Mesendoderm (in vitro differentiated cells): ENCODE measurements around the gene STX12.
"Not testable (repeated sequence)": the region's sequence is repeated elsewhere in the genome, so short reads cannot be mapped to it uniquely, and the experiment has no call there.

Source experiments
- DNase-seq: peaks from one replicate; pipeline ENCODE4 v3.0.0; 2013
- H2AK5ac ChIP-seq: 2 replicates; pipeline ENCODE4 v1.6.1; 2013; ENCODE audit warnings: low read length, inconsistent platforms
- H2BK120ac ChIP-seq: 2 replicates; pipeline ENCODE4 v1.6.1; 2013; ENCODE audit warnings: low read depth, mild to moderate bottlenecking, low read length, moderate library complexity, mixed read lengths
- H2BK15ac ChIP-seq: replicated peaks from 2 replicates; pipeline ENCODE4 v1.6.1; 2013; ENCODE audit warnings: low read depth, mild to moderate bottlenecking, moderate library complexity
- H2BK5ac ChIP-seq: 2 replicates; pipeline ENCODE4 v1.6.1; 2013; ENCODE audit warnings: low read length, inconsistent platforms
- H3K18ac ChIP-seq: 2 replicates; pipeline ENCODE4 v1.6.1; 2013; ENCODE audit warnings: mild to moderate bottlenecking, low read length, mixed read lengths
- H3K23ac ChIP-seq: one replicate; pipeline ENCODE4 v1.6.1; 2013; ENCODE audit warnings: low read length
- H3K27ac ChIP-seq: 2 replicates; pipeline ENCODE4 v1.5.1; 2013; ENCODE audit warnings: low read depth, mild to moderate bottlenecking, inconsistent platforms, low read length, moderate library complexity
- H3K27me3 ChIP-seq: 2 replicates; pipeline ENCODE4 v1.6.1; 2013; ENCODE audit warnings: low read length, control low read depth, mild to moderate bottlenecking, inconsistent platforms; ENCODE audit not compliant: insufficient read depth, poor library complexity
- H3K36me3 ChIP-seq: 2 replicates; pipeline ENCODE4 v1.6.1; 2013; ENCODE audit warnings: low read length, inconsistent platforms; ENCODE audit not compliant: control insufficient read depth, insufficient read depth
- H3K4ac ChIP-seq: one replicate; pipeline ENCODE4 v1.6.1; 2013; ENCODE audit warnings: low read depth, mild to moderate bottlenecking, low read length, moderate library complexity
- H3K4me1 ChIP-seq: 2 replicates; pipeline ENCODE4 v1.6.1; 2013; ENCODE audit warnings: low read depth, low read length, inconsistent platforms; ENCODE audit not compliant: control insufficient read depth
- H3K4me2 ChIP-seq: 2 replicates; pipeline ENCODE4 v1.6.1; 2013; ENCODE audit warnings: low read length
- H3K4me3 ChIP-seq: 2 replicates; pipeline ENCODE4 v1.5.1; 2013; ENCODE audit warnings: mild to moderate bottlenecking, low read length
- H3K56ac ChIP-seq: one replicate; pipeline ENCODE4 v1.6.1; 2013; ENCODE audit warnings: low read length
- H3K79me1 ChIP-seq: 2 replicates; pipeline ENCODE4 v1.6.1; 2013; ENCODE audit warnings: low read length, inconsistent platforms
- H3K79me2 ChIP-seq: 2 replicates; pipeline ENCODE4 v1.6.1; 2013; ENCODE audit warnings: mild to moderate bottlenecking, low read length; ENCODE audit not compliant: control insufficient read depth, insufficient read depth
- H3K9ac ChIP-seq: 2 replicates; pipeline ENCODE4 v1.6.1; 2013; ENCODE audit warnings: low read length, inconsistent platforms
- H4K5ac ChIP-seq: one replicate; pipeline ENCODE4 v1.6.1; 2013; ENCODE audit warnings: low read length
- H4K8ac ChIP-seq: one replicate; pipeline ENCODE4 v1.6.1; 2013; ENCODE audit warnings: low read depth, mild to moderate bottlenecking, control low read depth, low read length, moderate library complexity
- WGBS: extraction: QIAGEN DNeasy Blood & Tissue Kit; methylation state at CpG from one replicate; pipeline ENCODE4 v1.1.7; 2013; ENCODE audit warnings: low lambda C conversion rate, missing lambda C conversion rate; ENCODE audit not compliant: insufficient coverage; ENCODE audit errors: extremely low coverage; 5-methylcytosine and 5-hydroxymethylcytosine counted together

The STX12 gene

GRCh38 chr1:27808131-27808530 is 35.1 kb downstream of the STX12 start:
- no CpG with 5 or more reads among the region's 3 CpGs for WGBS
- not testable (repeated sequence) for H3K79me1 ChIP-seq, H3K9ac ChIP-seq, H2BK120ac ChIP-seq, H2BK15ac ChIP-seq, H3K79me2 ChIP-seq, H3K4me2 ChIP-seq, H2AK5ac ChIP-seq, H3K27ac ChIP-seq, DNase-seq, H3K27me3 ChIP-seq, H3K4me3 ChIP-seq, H3K4ac ChIP-seq, H3K18ac ChIP-seq, H3K36me3 ChIP-seq, H3K56ac ChIP-seq, H2BK5ac ChIP-seq, H3K23ac ChIP-seq, H3K4me1 ChIP-seq, H4K5ac ChIP-seq, H4K8ac ChIP-seq

DNA sequence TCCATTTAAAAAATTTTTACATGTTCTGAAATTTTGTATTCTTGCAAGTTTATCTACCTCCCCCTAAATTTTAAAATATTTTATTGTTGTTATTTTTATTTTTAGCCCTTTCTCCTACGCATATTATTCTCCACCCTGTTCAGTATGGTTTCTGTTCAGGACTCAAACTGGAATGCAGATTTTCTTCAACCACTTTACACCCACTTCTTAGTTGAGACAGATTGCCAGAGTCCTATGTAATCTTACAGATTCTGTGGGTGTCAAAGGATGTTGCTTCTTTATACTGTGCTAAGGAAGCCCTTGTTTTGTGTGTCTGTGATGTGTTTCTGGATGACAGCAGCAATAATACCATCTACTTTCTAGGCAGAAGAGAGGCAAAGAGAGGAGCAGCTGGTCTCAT is 36.9 kb downstream of the STX12 start:
- H3K27me3 ChIP-seq: no peaks in the 10 kb centered on the region
- no peaks in the 10 kb centered on the region for H3K79me1 ChIP-seq
- H2BK5ac ChIP-seq: no peak overlapping the region
- H3K27ac ChIP-seq: no peak overlapping the region
- H3K9ac ChIP-seq: no peak overlapping the region
- H3K36me3 ChIP-seq: peaks cover 1% of the 10 kb centered on the region
- no peak overlapping the region for H3K23ac ChIP-seq
- H2BK120ac ChIP-seq: no peak overlapping the region
- H3K4ac ChIP-seq: no peak overlapping the region
- no peak overlapping the region for H3K18ac ChIP-seq
- no peaks in the 10 kb centered on the region for H3K4me1 ChIP-seq
- H4K5ac ChIP-seq: no peak overlapping the region
- H2AK5ac ChIP-seq: no peak overlapping the region
- no peak overlapping the region for H3K4me2 ChIP-seq
- DNase-seq: no peak
- no peak overlapping the region for H3K4me3 ChIP-seq
- H3K56ac ChIP-seq: no peak overlapping the region
- H3K79me2 ChIP-seq: no peaks in the 10 kb centered on the region
- WGBS: no CpG with 5 or more reads among the region's 1 CpG
- H4K8ac ChIP-seq: no peak overlapping the region
- H2BK15ac ChIP-seq: no peak overlapping the region

GRCh38 chr1:27811741-27812500 is 38.9 kb downstream of the STX12 start:
- H3K23ac ChIP-seq: no peak overlapping the region
- no peak overlapping the region for H3K4me2 ChIP-seq
- WGBS: no CpG with 5 or more reads among the region's 6 CpGs
- H3K4me1 ChIP-seq: no peaks in the 10 kb centered on the region
- H3K4me3 ChIP-seq: no peak overlapping the region
- H2BK120ac ChIP-seq: no peak overlapping the region
- H2BK5ac ChIP-seq: no peak overlapping the region
- H3K27ac ChIP-seq: no peak overlapping the region
- H4K5ac ChIP-seq: no peak overlapping the region
- H4K8ac ChIP-seq: no peak overlapping the region
- H3K36me3 ChIP-seq: no peaks in the 10 kb centered on the region
- DNase-seq: no peak
- H3K4ac ChIP-seq: no peak overlapping the region
- no peaks in the 10 kb centered on the region for H3K27me3 ChIP-seq
- no peak overlapping the region for H3K56ac ChIP-seq
- no peak overlapping the region for H3K18ac ChIP-seq
- no peak overlapping the region for H3K9ac ChIP-seq
- H2AK5ac ChIP-seq: no peak overlapping the region
- H2BK15ac ChIP-seq: no peak overlapping the region
- no peaks in the 10 kb centered on the region for H3K79me1 ChIP-seq
- no peaks in the 10 kb centered on the region for H3K79me2 ChIP-seq

- Histone ChIP-seq H3K4me2 (no peak overlapping the region), H3K27ac (no peak overlapping the region), H4K8ac (no peak overlapping the region), H3K4me3 (no peak overlapping the region), H2BK120ac (no peak overlapping the region), H3K79me2 (no peaks in the 10 kb centered on the region), H3K23ac (no peak overlapping the region), H2AK5ac (no peak overlapping the region), H2BK5ac (no peak overlapping the region), H3K79me1 (no peaks in the 10 kb centered on the region), H3K27me3 (no peaks in the 10 kb centered on the region), H3K36me3 (no peaks in the 10 kb centered on the region), H3K4me1 (no peaks in the 10 kb centered on the region), H3K56ac (no peak overlapping the region), H2BK15ac (no peak overlapping the region), H3K18ac (no peak overlapping the region), H3K4ac (no peak overlapping the region), H4K5ac (no peak overlapping the region), H3K9ac (no peak overlapping the region)
- peak; percentile 77 for DNase-seq
- no CpG with 5 or more reads among the region's 2 CpGs for WGBS
Observed at GRCh38 chr1:27816921-27817630, 44.1 kb downstream of the STX12 start.

DNA sequence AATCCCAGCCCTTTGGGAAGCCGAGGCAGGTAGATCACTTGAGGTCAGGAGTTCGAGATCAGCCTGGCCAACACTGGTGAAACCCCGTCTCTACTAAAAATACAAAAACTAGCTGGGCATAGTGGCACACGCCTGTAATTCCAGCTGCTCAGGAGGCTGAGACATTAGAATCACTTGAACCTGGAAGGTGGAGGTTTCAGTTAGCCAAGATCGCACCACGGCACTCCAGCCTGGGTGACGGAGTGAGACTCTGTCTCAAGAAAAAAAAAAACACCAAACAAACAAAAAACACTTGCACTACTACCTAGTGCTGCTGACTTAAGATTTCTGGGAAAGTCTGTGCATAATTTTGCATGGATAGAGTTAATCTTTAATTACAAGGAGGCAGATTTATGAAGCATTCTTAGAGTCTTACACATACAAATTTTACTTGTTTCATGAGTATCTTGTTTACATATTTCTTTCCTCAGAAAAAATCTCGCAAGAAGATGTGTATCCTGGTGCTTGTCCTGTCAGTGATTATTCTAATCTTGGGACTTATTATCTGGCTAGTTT is 48.8 kb downstream of the STX12 start:
- no peak overlapping the region for H2AK5ac ChIP-seq
- no peak overlapping the region for H3K23ac ChIP-seq
- H3K56ac ChIP-seq: no peak overlapping the region
- no peak overlapping the region for H2BK5ac ChIP-seq
- no peak overlapping the region for H3K4me2 ChIP-seq
- no peaks in the 10 kb centered on the region for H3K4me1 ChIP-seq
- H3K9ac ChIP-seq: no peak overlapping the region
- H3K79me1 ChIP-seq: no peaks in the 10 kb centered on the region
- no peak overlapping the region for H3K4ac ChIP-seq
- no peak overlapping the region for H3K27ac ChIP-seq
- no peak overlapping the region for H2BK15ac ChIP-seq
- H3K79me2 ChIP-seq: no peaks in the 10 kb centered on the region
- WGBS: no CpG with 5 or more reads among the region's 8 CpGs
- H2BK120ac ChIP-seq: no peak overlapping the region
- no peak overlapping the region for H3K4me3 ChIP-seq
- H4K8ac ChIP-seq: no peak overlapping the region
- no peak overlapping the region for H3K18ac ChIP-seq
- no peaks in the 10 kb centered on the region for H3K36me3 ChIP-seq
- H4K5ac ChIP-seq: no peak overlapping the region
- DNase-seq: no peak
- H3K27me3 ChIP-seq: no peaks in the 10 kb centered on the region
